ENCODE results near the gene SYNM. TPM values are rescaled to one million over a fixed set of nuclear protein-coding genes. Genes with fewer than 3 reads are reported as not detected.

SYNM gene
- total and polyA plus RNA-seq, 2 donors (not counting 1 experiment from before 2014, with no cell fraction given): 0.04 to 0.27 TPM

- CTCF ChIA-PET: no interaction called here
- no peak overlapping the region for H3K4me3 ChIP-seq (ENCODE audit: control extremely low read depth in 1 of 5, extremely low read depth in 1 of 5, insufficient read depth in 1 of 5, low read depth in 2 of 5, low read length in 4 of 5)
- ATAC-seq (ENCODE audit: low read depth) (no peak), DNase-seq (no peak)
- H3K36me3 ChIP-seq (replicated peaks in 1 of 2; ENCODE audit: control extremely low read depth in 1 of 2, control insufficient read depth in 1 of 2, extremely low read depth in 1 of 2, insufficient read depth in 2 of 2, low read length in 1 of 2): no peaks in the 10 kb centered on the region
- Mint-ChIP-seq H3K27ac (no peak overlapping the region), H3K27me3 (peaks cover 6% of the 10 kb centered on the region), H3K4me3 (no peak overlapping the region), H3K4me1 (no peaks in the 10 kb centered on the region), H3K9me3 (ENCODE audit: insufficient read depth) (no peaks in the 10 kb centered on the region)
- intact Hi-C loops (cut with micrococcal nuclease): no loop called here
- H3K4me1 ChIP-seq (ENCODE audit: control insufficient read depth in 2 of 2, insufficient read depth in 2 of 2, low read length in 2 of 2): no peaks in the 10 kb centered on the region
- peaks cover 0 to 3% (median 0%) of the 10 kb centered on the region in 4 experiments for H3K27me3 ChIP-seq (replicated peaks in 1 of 4; ENCODE audit: control extremely low read depth in 1 of 4, control insufficient read depth in 3 of 4, insufficient read depth in 4 of 4, low read length in 3 of 4)
- no peaks in the 10 kb centered on the region for H3K9me3 ChIP-seq (ENCODE audit: control extremely low read depth in 1 of 3, control insufficient read depth in 2 of 3, insufficient read depth in 1 of 3, low read length in 2 of 3)
- TF ChIP-seq EZH2 (IDR thresholded peaks at IDR 0.05; ENCODE audit: borderline replicate concordance, insufficient read depth, low read depth, low read length, poor library complexity, severe bottlenecking) (no peak), CTCF (IDR thresholded peaks at IDR 0.05) (no peak)
- POLR2A ChIA-PET: no interaction called here
- WGBS (ENCODE audit: insufficient coverage): 90% methylated on average over 18 of the region's 22 CpGs
- H3K27ac ChIP-seq (ENCODE audit: low read length in 2 of 2): no peak overlapping the region
- H3K9ac ChIP-seq (ENCODE audit: low read length): no peak overlapping the region
- H3K79me2 ChIP-seq (ENCODE audit: control insufficient read depth, insufficient read depth, low read length): no peaks in the 10 kb centered on the region
- no peaks in the 10 kb centered on the region for H4K20me1 ChIP-seq (ENCODE audit: control insufficient read depth, insufficient read depth, low read length, poor library complexity, severe bottlenecking)
- no peak overlapping the region for H2AFZ ChIP-seq (ENCODE audit: insufficient read depth, low read depth, low read length, poor library complexity, severe bottlenecking)
- H3K4me2 ChIP-seq (replicated peaks; ENCODE audit: low read depth, low read length, poor library complexity, severe bottlenecking): no peak overlapping the region
Observed at GRCh38 chr15:99118801-99119546, 14.1 kb downstream of the SYNM start.

- no peaks in the 10 kb centered on the region for H3K9me3 ChIP-seq (ENCODE audit: control extremely low read depth in 1 of 3, control insufficient read depth in 2 of 3, insufficient read depth in 1 of 3, low read length in 2 of 3)
- H3K27ac ChIP-seq (ENCODE audit: low read length in 2 of 2): no peak overlapping the region
- no peak overlapping the region for H3K4me3 Mint-ChIP-seq
- ChIA-PET POLR2A (no interaction called here), CTCF (no interaction called here)
- peaks cover 5% of the 10 kb centered on the region for H3K27me3 Mint-ChIP-seq
- H3K9ac ChIP-seq (ENCODE audit: low read length): no peak overlapping the region
- no peaks in the 10 kb centered on the region for H3K9me3 Mint-ChIP-seq (ENCODE audit: insufficient read depth)
- H3K4me2 ChIP-seq (replicated peaks; ENCODE audit: low read depth, low read length, poor library complexity, severe bottlenecking): no peak overlapping the region
- no peaks in the 10 kb centered on the region for H4K20me1 ChIP-seq (ENCODE audit: control insufficient read depth, insufficient read depth, low read length, poor library complexity, severe bottlenecking)
- H3K27ac Mint-ChIP-seq: no peak overlapping the region
- no peaks in the 10 kb centered on the region for H3K79me2 ChIP-seq (ENCODE audit: control insufficient read depth, insufficient read depth, low read length)
- peaks cover 0 to 3% (median 0%) of the 10 kb centered on the region in 4 experiments for H3K27me3 ChIP-seq (replicated peaks in 1 of 4; ENCODE audit: control extremely low read depth in 1 of 4, control insufficient read depth in 3 of 4, insufficient read depth in 4 of 4, low read length in 3 of 4)
- H3K4me1 Mint-ChIP-seq: no peaks in the 10 kb centered on the region
- no peak for ATAC-seq (ENCODE audit: low read depth)
- H3K36me3 ChIP-seq (replicated peaks in 1 of 2; ENCODE audit: control extremely low read depth in 1 of 2, control insufficient read depth in 1 of 2, extremely low read depth in 1 of 2, insufficient read depth in 2 of 2, low read length in 1 of 2): no peaks in the 10 kb centered on the region
- H3K4me1 ChIP-seq (ENCODE audit: control insufficient read depth in 2 of 2, insufficient read depth in 2 of 2, low read length in 2 of 2): no peaks in the 10 kb centered on the region
- intact Hi-C loops (cut with micrococcal nuclease): no loop called here
- no peak for TF ChIP-seq EZH2 (IDR thresholded peaks at IDR 0.05; ENCODE audit: borderline replicate concordance, insufficient read depth, low read depth, low read length, poor library complexity, severe bottlenecking)
- no peak for TF ChIP-seq CTCF (IDR thresholded peaks at IDR 0.05)
- H3K4me3 ChIP-seq (ENCODE audit: control extremely low read depth in 1 of 5, extremely low read depth in 1 of 5, insufficient read depth in 1 of 5, low read depth in 2 of 5, low read length in 4 of 5): no peak overlapping the region
- 78% methylated on average over 9 of the region's 12 CpGs for WGBS (ENCODE audit: insufficient coverage)
- DNase-seq: no peak
- no peak overlapping the region for H2AFZ ChIP-seq (ENCODE audit: insufficient read depth, low read depth, low read length, poor library complexity, severe bottlenecking)
Observed at GRCh38 chr15:99120050-99120777, 15.3 kb downstream of the SYNM start.
